Right atrium auricular region (tissue), 2 donors: ENCODE results near the gene TNS1. TPM values are rescaled to one million over a fixed set of nuclear protein-coding genes. Genes with fewer than 3 reads are reported as not detected.
A peak's percentile ranks its signal among the peaks of the same experiment; 100 is the strongest.
"Not testable (repeated sequence)": the region's sequence is repeated elsewhere in the genome, so short reads cannot be mapped to it uniquely, and the experiment has no call there.

Experiments used
- DNase-seq: peaks from one replicate; pipeline ENCODE4 v3.0.0-alpha.2; 2019; ENCODE audit warnings: low spot score
- H3K27ac ChIP-seq, 2 donors: fragments of 200-600 bp; sonication (generic); 1 replicate in 1 of 2; 2 replicates in 1 of 2; pipeline ENCODE4 v1.5.1; 2016 to 2019
- H3K27me3 ChIP-seq, 2 donors: fragments of 200-600 bp; sonication (generic); one replicate each; pipeline versions ENCODE4 v1.5.1 to v1.6.0; 2017 to 2019
- H3K36me3 ChIP-seq: fragments of 200-600 bp; sonication (generic); one replicate; pipeline ENCODE4 v1.5.1; 2016
- H3K4me1 ChIP-seq, 2 donors: fragments of 200-600 bp; sonication (generic); one replicate each; pipeline versions ENCODE4 v1.5.1 to v1.6.0; 2017 to 2019
- H3K4me3 ChIP-seq, 2 donors: fragments of 200-600 bp; sonication (generic); 1 replicate in 1 of 2; 2 replicates in 1 of 2; pipeline ENCODE4 v1.5.1; 2017 to 2019; ENCODE audit warnings: mild to moderate bottlenecking in 1 of 2, moderate library complexity in 1 of 2
- H3K9me3 ChIP-seq, 2 donors: fragments of 200-600 bp; sonication (generic); one replicate each; pipeline ENCODE4 v1.5.1; 2019
- CTCF ChIP-seq, 2 donors: fragments of 200-600 bp; sonication (generic); IDR thresholded peaks; one replicate each; pipeline ENCODE4 v1.5.1; 2019; ENCODE audit warnings: antibody characterized with exemption in 2 of 2
- total RNA-seq, 2 donors: library from RNA; depleted of rRNA; stranded (reverse); fragments of >200 nt; gene quantifications; one replicate each; pipeline ENCODE4 v1.1.0, GENCODE V29; 2016

The TNS1 gene
- total RNA-seq, 2 donors from 2014 or later = 393 to 720 TPM

- Histone ChIP-seq H3K36me3 (peaks cover 96% of the 10 kb centered on the region), H3K27ac (no peak overlapping the region), H3K27me3 (no peaks in the 10 kb centered on the region), H3K4me1 (peaks cover 0 to 46% of the 10 kb centered on the region in 2 donors), H3K9me3 (no peaks in the 10 kb centered on the region), H3K4me3 (no peak overlapping the region)
- DNase-seq = no peak
- TF ChIP-seq CTCF (IDR thresholded peaks at IDR 0.05) = no peak
These were observed 192.5 kb downstream of the TNS1 start for GRCh38 chr2:217810260-217810659.

GRCh38 chr2:217809736-217810135 is 193.1 kb downstream of the TNS1 start:
- Histone ChIP-seq H3K4me3 (no peak overlapping the region), H3K27ac (no peak overlapping the region), H3K27me3 (no peaks in the 10 kb centered on the region), H3K36me3 (peaks cover 94% of the 10 kb centered on the region), H3K4me1 (peaks cover 0 to 46% of the 10 kb centered on the region in 2 donors), H3K9me3 (no peaks in the 10 kb centered on the region)
- no peak for DNase-seq
- TF ChIP-seq CTCF (IDR thresholded peaks at IDR 0.05) = no peak

GRCh38 chr2:217808967-217809366 is 193.8 kb downstream of the TNS1 start:
- Histone ChIP-seq H3K36me3 (peaks cover 94% of the 10 kb centered on the region), H3K4me1 (peaks cover 0 to 50% of the 10 kb centered on the region in 2 donors)
- H3K27me3 ChIP-seq, DNase-seq, H3K9me3 ChIP-seq, H3K4me3 ChIP-seq, H3K27ac ChIP-seq: not testable (repeated sequence)

- DNase-seq = no peak
- peaks cover 0 to 51% of the 10 kb centered on the region in 2 donors for H3K4me1 ChIP-seq
- H3K27ac ChIP-seq = peak overlapping the region in 1 of 2 donors; percentile 11
- TF ChIP-seq CTCF (IDR thresholded peaks at IDR 0.05) = no peak
- H3K36me3 ChIP-seq = peaks cover 94% of the 10 kb centered on the region
- no peaks in the 10 kb centered on the region for H3K9me3 ChIP-seq
- no peaks in the 10 kb centered on the region for H3K27me3 ChIP-seq
- no peak overlapping the region for H3K4me3 ChIP-seq
These were observed 194.5 kb downstream of the TNS1 start for GRCh38 chr2:217808326-217808725.

- H3K36me3 ChIP-seq = peaks cover 94% of the 10 kb centered on the region
- peak overlapping the region in 1 of 2 donors; percentile 11 for H3K27ac ChIP-seq
- H3K27me3 ChIP-seq = no peaks in the 10 kb centered on the region
- no peak for DNase-seq
- no peaks in the 10 kb centered on the region for H3K9me3 ChIP-seq
- no peak for TF ChIP-seq CTCF (IDR thresholded peaks at IDR 0.05)
- peaks cover 0 to 57% of the 10 kb centered on the region in 2 donors for H3K4me1 ChIP-seq
- H3K4me3 ChIP-seq = no peak overlapping the region
These were observed 195.0 kb downstream of the TNS1 start for GRCh38 chr2:217807753-217808152.

- no peak for TF ChIP-seq CTCF (IDR thresholded peaks at IDR 0.05)
- no peak for DNase-seq
These were observed 195.8 kb downstream of the TNS1 start for GRCh38 chr2:217807025-217807424.

More at GRCh38 chr2:217807025-217807424, 195.8 kb downstream of the TNS1 start:
- H3K27ac ChIP-seq = peak overlapping the region in 1 of 2 donors; percentile 0
- no peaks in the 10 kb centered on the region for H3K27me3 ChIP-seq
- H3K4me3 ChIP-seq = no peak overlapping the region
- H3K36me3 ChIP-seq = peaks cover 94% of the 10 kb centered on the region
- H3K4me1 ChIP-seq = peaks cover 0 to 64% of the 10 kb centered on the region in 2 donors
- no peaks in the 10 kb centered on the region for H3K9me3 ChIP-seq
